ENCODE data around the gene SRMS.

Gene SRMS

DNA sequence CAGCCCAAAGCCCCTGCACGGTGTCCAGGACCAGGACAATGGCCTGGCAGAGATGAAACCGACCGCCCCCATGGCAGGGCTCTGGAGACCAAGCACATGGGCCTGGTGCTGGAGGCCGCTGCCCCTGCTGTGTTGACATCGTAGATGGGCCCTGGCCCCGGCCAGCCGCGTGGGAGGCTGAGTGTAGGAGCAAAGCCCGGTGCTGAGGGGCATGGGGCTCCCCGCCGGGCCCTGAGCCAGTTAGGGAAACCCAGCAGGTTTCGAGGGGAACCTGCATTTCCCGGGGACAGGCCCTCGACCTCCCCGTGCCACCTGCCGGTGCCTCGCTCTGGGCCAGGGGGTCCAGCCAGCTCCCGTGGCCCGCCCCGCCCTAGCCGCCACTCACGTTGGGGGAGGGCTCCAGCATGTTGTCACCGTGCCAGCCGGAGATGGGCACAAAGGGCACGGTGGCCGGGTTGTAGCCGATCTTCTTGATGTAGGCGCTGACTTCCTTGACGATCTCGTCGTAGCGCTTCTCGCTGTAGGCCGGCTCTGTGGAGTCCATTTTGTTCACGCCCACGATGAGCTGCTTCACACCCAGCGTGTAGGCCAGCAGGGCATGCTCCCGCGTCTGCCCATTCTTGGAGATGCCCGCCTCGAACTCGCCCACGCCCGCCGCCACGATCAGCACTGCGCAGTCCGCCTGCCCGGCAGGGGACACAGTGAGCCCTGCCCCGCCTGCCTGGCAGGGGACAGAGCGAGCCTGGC, 53.0 kb downstream of the SRMS start:
- Histone ChIP-seq H2AFZ (ENCODE audit: low read length) (no peak overlapping the region), H3K4me1 (ENCODE audit: insufficient read depth, low read length, poor library complexity, severe bottlenecking) (no peaks in the 10 kb centered on the region), H4K20me1 (ENCODE audit: insufficient read depth, low read length, poor library complexity, severe bottlenecking) (no peaks in the 10 kb centered on the region), H3K79me2 (ENCODE audit: insufficient read depth, low read length) (no peaks in the 10 kb centered on the region), H3K9ac (ENCODE audit: low read depth, low read length, poor library complexity, severe bottlenecking) (no peak overlapping the region), H3K4me3 (ENCODE audit: low read length, poor library complexity, severe bottlenecking) (no peak overlapping the region), H3K4me2 (ENCODE audit: low read depth, low read length, poor library complexity, severe bottlenecking) (no peak overlapping the region), H3K9me2 (replicated peaks; ENCODE audit: low read depth, low read length) (no peaks in the 10 kb centered on the region), H3K36me3 (ENCODE audit: insufficient read depth, low read length) (no peaks in the 10 kb centered on the region), H3F3A (ENCODE audit: low read depth) (no peaks in the 10 kb centered on the region), H3K9me3 (ENCODE audit: insufficient read depth, low read depth, low read length) (no peaks in the 10 kb centered on the region), H3K27me3 (ENCODE audit: insufficient read depth, low read length, poor library complexity, severe bottlenecking) (no peaks in the 10 kb centered on the region)
- no peak for TF ChIP-seq EZH2phosphoT487 (IDR thresholded peaks at IDR 0.05; ENCODE audit: borderline replicate concordance)
- TF ChIP-seq, protein P1, sequence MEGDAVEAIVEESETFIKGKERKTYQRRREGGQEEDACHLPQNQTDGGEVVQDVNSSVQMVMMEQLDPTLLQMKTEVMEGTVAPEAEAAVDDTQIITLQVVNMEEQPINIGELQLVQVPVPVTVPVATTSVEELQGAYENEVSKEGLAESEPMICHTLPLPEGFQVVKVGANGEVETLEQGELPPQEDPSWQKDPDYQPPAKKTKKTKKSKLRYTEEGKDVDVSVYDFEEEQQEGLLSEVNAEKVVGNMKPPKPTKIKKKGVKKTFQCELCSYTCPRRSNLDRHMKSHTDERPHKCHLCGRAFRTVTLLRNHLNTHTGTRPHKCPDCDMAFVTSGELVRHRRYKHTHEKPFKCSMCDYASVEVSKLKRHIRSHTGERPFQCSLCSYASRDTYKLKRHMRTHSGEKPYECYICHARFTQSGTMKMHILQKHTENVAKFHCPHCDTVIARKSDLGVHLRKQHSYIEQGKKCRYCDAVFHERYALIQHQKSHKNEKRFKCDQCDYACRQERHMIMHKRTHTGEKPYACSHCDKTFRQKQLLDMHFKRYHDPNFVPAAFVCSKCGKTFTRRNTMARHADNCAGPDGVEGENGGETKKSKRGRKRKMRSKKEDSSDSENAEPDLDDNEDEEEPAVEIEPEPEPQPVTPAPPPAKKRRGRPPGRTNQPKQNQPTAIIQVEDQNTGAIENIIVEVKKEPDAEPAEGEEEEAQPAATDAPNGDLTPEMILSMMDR (conservative IDR thresholded peaks at IDR 0.05; ENCODE audit: low read length) = no peak

- Histone ChIP-seq H2AFZ (ENCODE audit: low read length) (no peak overlapping the region), H3K79me2 (ENCODE audit: insufficient read depth, low read length) (no peaks in the 10 kb centered on the region)
- no peak for TF ChIP-seq EZH2phosphoT487 (IDR thresholded peaks at IDR 0.05; ENCODE audit: borderline replicate concordance)
Observed at GRCh38 chr20:63494084-63494419, 53.5 kb downstream of the SRMS start.

GRCh38 chr20:63493563-63494020, 54.0 kb downstream of the SRMS start:
- no peak overlapping the region for H3K9ac ChIP-seq (ENCODE audit: low read depth, low read length, poor library complexity, severe bottlenecking)
- TF ChIP-seq EZH2phosphoT487 (IDR thresholded peaks at IDR 0.05; ENCODE audit: borderline replicate concordance) = no peak
- TF ChIP-seq, protein P1 (conservative IDR thresholded peaks at IDR 0.05; ENCODE audit: low read length) = no peak
- no peaks in the 10 kb centered on the region for H3F3A ChIP-seq (ENCODE audit: low read depth)
- H2AFZ ChIP-seq (ENCODE audit: low read length) = no peak overlapping the region
- H4K20me1 ChIP-seq (ENCODE audit: insufficient read depth, low read length, poor library complexity, severe bottlenecking) = no peaks in the 10 kb centered on the region
- H3K4me3 ChIP-seq (ENCODE audit: low read length, poor library complexity, severe bottlenecking) = no peak overlapping the region
- H3K9me2 ChIP-seq (replicated peaks; ENCODE audit: low read depth, low read length) = no peaks in the 10 kb centered on the region
- no peaks in the 10 kb centered on the region for H3K36me3 ChIP-seq (ENCODE audit: insufficient read depth, low read length)
- H3K4me2 ChIP-seq (ENCODE audit: low read depth, low read length, poor library complexity, severe bottlenecking) = no peak overlapping the region
- H3K27me3 ChIP-seq (ENCODE audit: insufficient read depth, low read length, poor library complexity, severe bottlenecking) = no peaks in the 10 kb centered on the region
- H3K79me2 ChIP-seq (ENCODE audit: insufficient read depth, low read length) = no peaks in the 10 kb centered on the region
- H3K4me1 ChIP-seq (ENCODE audit: insufficient read depth, low read length, poor library complexity, severe bottlenecking) = no peaks in the 10 kb centered on the region
- no peaks in the 10 kb centered on the region for H3K9me3 ChIP-seq (ENCODE audit: insufficient read depth, low read depth, low read length)

More at GRCh38 chr20:63494084-63494419, 53.5 kb downstream of the SRMS start:
- H3K4me1 ChIP-seq (ENCODE audit: insufficient read depth, low read length, poor library complexity, severe bottlenecking) = no peaks in the 10 kb centered on the region
- no peaks in the 10 kb centered on the region for H3K9me3 ChIP-seq (ENCODE audit: insufficient read depth, low read depth, low read length)
- H3F3A ChIP-seq (ENCODE audit: low read depth) = no peaks in the 10 kb centered on the region
- H3K9me2 ChIP-seq (replicated peaks; ENCODE audit: low read depth, low read length) = no peaks in the 10 kb centered on the region
- no peak overlapping the region for H3K4me2 ChIP-seq (ENCODE audit: low read depth, low read length, poor library complexity, severe bottlenecking)
- no peak overlapping the region for H3K4me3 ChIP-seq (ENCODE audit: low read length, poor library complexity, severe bottlenecking)
- H3K27me3 ChIP-seq (ENCODE audit: insufficient read depth, low read length, poor library complexity, severe bottlenecking) = no peaks in the 10 kb centered on the region
- no peak overlapping the region for H3K9ac ChIP-seq (ENCODE audit: low read depth, low read length, poor library complexity, severe bottlenecking)
- H3K36me3 ChIP-seq (ENCODE audit: insufficient read depth, low read length) = no peaks in the 10 kb centered on the region
- no peaks in the 10 kb centered on the region for H4K20me1 ChIP-seq (ENCODE audit: insufficient read depth, low read length, poor library complexity, severe bottlenecking)

DNA sequence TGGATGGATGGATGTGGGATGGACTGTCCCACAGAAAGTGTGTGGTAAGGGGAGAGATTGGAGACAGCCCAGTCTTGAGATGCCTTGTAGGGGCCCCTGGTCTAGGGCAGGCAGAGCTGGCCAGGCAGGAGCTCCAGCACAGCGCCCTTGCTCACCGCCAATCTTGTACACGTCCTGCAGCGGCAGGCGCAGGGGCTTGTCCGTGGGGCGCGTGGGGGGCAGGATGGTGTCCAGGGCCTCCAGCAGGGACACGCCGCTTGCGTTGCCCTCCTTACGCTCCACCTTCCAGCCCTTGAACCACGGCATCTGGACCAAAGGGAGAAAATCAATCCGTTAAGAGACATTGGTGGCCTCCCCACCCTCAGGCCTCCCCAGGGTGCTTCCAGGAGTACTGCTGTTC, 54.6 kb downstream of the SRMS start:
- H3K9me2 ChIP-seq (replicated peaks; ENCODE audit: low read depth, low read length) = no peaks in the 10 kb centered on the region
- no peak overlapping the region for H2AFZ ChIP-seq (ENCODE audit: low read length)
- no peaks in the 10 kb centered on the region for H3K36me3 ChIP-seq (ENCODE audit: insufficient read depth, low read length)
- H3K4me2 ChIP-seq (ENCODE audit: low read depth, low read length, poor library complexity, severe bottlenecking) = no peak overlapping the region
- no peaks in the 10 kb centered on the region for H3K27me3 ChIP-seq (ENCODE audit: insufficient read depth, low read length, poor library complexity, severe bottlenecking)
- H3K9me3 ChIP-seq (ENCODE audit: insufficient read depth, low read depth, low read length) = no peaks in the 10 kb centered on the region
- no peaks in the 10 kb centered on the region for H3F3A ChIP-seq (ENCODE audit: low read depth)
- H3K79me2 ChIP-seq (ENCODE audit: insufficient read depth, low read length) = no peaks in the 10 kb centered on the region
- no peak overlapping the region for H3K9ac ChIP-seq (ENCODE audit: low read depth, low read length, poor library complexity, severe bottlenecking)
- no peaks in the 10 kb centered on the region for H4K20me1 ChIP-seq (ENCODE audit: insufficient read depth, low read length, poor library complexity, severe bottlenecking)
- TF ChIP-seq, protein P1 (conservative IDR thresholded peaks at IDR 0.05; ENCODE audit: low read length) = no peak
- H3K4me3 ChIP-seq (ENCODE audit: low read length, poor library complexity, severe bottlenecking) = no peak overlapping the region
- H3K4me1 ChIP-seq (ENCODE audit: insufficient read depth, low read length, poor library complexity, severe bottlenecking) = no peaks in the 10 kb centered on the region

All from Loucy (cell line).